Brain microvascular endothelial cell (primary cell): ENCODE results near the gene THPO.

Experiments
- DNase-seq: peaks from one replicate; pipeline ENCODE4 v3.0.0-alpha.2; 2020
- H3K27ac ChIP-seq: fragments of 250-450 bp; sonication (Bioruptor Pico); 2 replicates; pipeline ENCODE4 v1.5.1; 2020; ENCODE audit warnings: mild to moderate bottlenecking, moderate library complexity
- H3K27me3 ChIP-seq: fragments of 250-450 bp; sonication (Bioruptor Pico); replicated peaks from 2 replicates; pipeline ENCODE4 v1.5.1; 2020; ENCODE audit warnings: mild to moderate bottlenecking
- H3K36me3 ChIP-seq: fragments of 250-450 bp; sonication (Bioruptor Pico); replicated peaks from 2 replicates; pipeline ENCODE4 v1.5.1; 2020; ENCODE audit warnings: mild to moderate bottlenecking
- H3K4me3 ChIP-seq: 2 replicates; pipeline ENCODE4 v1.5.1; 2011; ENCODE audit warnings: low read depth, mild to moderate bottlenecking, control low read depth, low read length, moderate library complexity
- CTCF ChIP-seq: IDR thresholded peaks from 2 replicates; pipeline ENCODE4 v1.5.1; 2011; ENCODE audit warnings: low read depth, mild to moderate bottlenecking, moderate library complexity, low read length, control low read depth, inconsistent platforms; ENCODE audit errors: missing control alignments
- in situ Hi-C: cut with HindIII; loops from 2 replicates; pipeline ENCODE4 v1.10.0; 2017; ENCODE audit warnings: low sequenced_read_pairs, low pct_ligation_motif_present

THPO gene

GRCh38 chr3:184395320-184395660, 17.3 kb upstream of the THPO start:
- Histone ChIP-seq H3K27ac (no peak overlapping the region), H3K4me3 (no peak overlapping the region), H3K27me3 (no peaks in the 10 kb centered on the region), H3K36me3 (no peaks in the 10 kb centered on the region)
- no peak for DNase-seq
- TF ChIP-seq CTCF, result no peak
- in situ Hi-C loops, result no loop called here

- Histone ChIP-seq H3K27ac (no peak overlapping the region), H3K36me3 (no peaks in the 10 kb centered on the region), H3K27me3 (peaks cover 7% of the 10 kb centered on the region), H3K4me3 (no peak overlapping the region)
- in situ Hi-C loops, result no loop called here
- no peak for TF ChIP-seq CTCF
- no peak for DNase-seq
These were observed 13.3 kb upstream of the THPO start for GRCh38 chr3:184391266-184391665.

- H3K27me3 ChIP-seq, result peaks cover 7% of the 10 kb centered on the region
- no peak overlapping the region for H3K27ac ChIP-seq
- H3K36me3 ChIP-seq, result no peaks in the 10 kb centered on the region
- no peak overlapping the region for H3K4me3 ChIP-seq
- no peak for DNase-seq
- in situ Hi-C loops, result no loop called here
- no peak for TF ChIP-seq CTCF
These were observed 12.0 kb upstream of the THPO start for GRCh38 chr3:184389935-184390528.

GRCh38 chr3:184389384-184389783, 11.4 kb upstream of the THPO start:
- in situ Hi-C loops, result no loop called here
- H3K27me3 ChIP-seq, result peaks cover 7% of the 10 kb centered on the region
- DNase-seq, result no peak
- TF ChIP-seq CTCF, result no peak
- no peaks in the 10 kb centered on the region for H3K36me3 ChIP-seq
- H3K4me3 ChIP-seq, result no peak overlapping the region
- H3K27ac ChIP-seq, result no peak overlapping the region

GRCh38 chr3:184388936-184389230, 10.9 kb upstream of the THPO start:
- DNase-seq, result no peak
- in situ Hi-C loops, result no loop called here
- TF ChIP-seq CTCF, result no peak
- no peak overlapping the region for H3K4me3 ChIP-seq
- no peak overlapping the region for H3K27ac ChIP-seq
- peaks cover 7% of the 10 kb centered on the region for H3K27me3 ChIP-seq
- H3K36me3 ChIP-seq, result no peaks in the 10 kb centered on the region

- Histone ChIP-seq H3K36me3 (no peaks in the 10 kb centered on the region), H3K4me3 (no peak overlapping the region), H3K27ac (no peak overlapping the region), H3K27me3 (peaks cover 7% of the 10 kb centered on the region)
- DNase-seq, result no peak
- in situ Hi-C loops, result no loop called here
- no peak for TF ChIP-seq CTCF
These were observed 10.3 kb upstream of the THPO start for GRCh38 chr3:184388164-184388935.
